ENCODE data around the gene UBE2H. TPM values are rescaled to one million over a fixed set of nuclear protein-coding genes. Genes with fewer than 3 reads are reported as not detected.

Gene UBE2H
- total and polyA plus RNA-seq, 10 of the 15 experiments (the other 5 are each of a cell fraction or from before 2014, with no cell fraction given), result 15.6 to 75.5 (median 32.8) TPM

DNA sequence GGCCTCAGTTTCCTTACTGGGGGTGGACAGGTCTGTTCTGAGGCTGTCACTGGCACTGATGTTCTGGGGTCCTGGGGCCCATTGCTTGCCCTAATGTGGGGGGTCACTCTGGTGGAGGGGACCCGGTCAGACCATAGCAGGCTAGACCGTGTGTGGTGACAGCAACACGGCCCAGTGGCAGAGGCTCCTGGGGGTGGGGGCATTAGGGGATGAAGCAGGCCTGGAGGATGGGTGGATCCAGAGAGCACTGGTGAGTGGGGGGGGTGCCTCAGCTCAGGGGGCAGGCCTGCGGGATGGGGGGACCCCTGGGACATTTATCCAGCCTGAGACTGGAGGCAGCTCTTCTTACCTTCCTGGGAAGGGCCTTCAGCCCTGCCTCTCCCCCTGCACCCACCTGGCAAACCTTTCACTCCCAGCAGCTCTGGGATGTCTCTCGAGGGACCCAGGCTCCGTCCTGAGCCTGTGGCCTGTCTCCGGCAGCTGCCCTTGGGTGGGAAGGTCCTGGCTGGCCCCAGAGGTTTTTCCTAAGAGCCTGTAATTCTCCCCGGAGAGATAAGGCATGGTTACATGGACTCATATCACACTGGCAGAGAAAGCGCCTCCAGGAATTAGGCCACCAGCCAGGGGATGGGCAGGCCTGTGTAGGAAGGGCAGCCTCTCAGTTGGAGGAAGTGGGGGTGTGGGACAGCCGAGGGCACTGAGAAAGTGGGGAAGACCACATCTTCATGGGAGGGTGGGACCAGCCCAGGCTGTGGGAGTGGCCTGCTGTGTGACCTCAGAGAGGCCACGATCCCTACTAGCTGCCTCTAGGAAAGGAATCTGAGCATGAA is 147.7 kb downstream of the UBE2H start (continued):
- no peak for TF ChIP-seq ZBTB40 (IDR thresholded peaks at IDR 0.05; ENCODE audit: borderline replicate concordance)
- TF ChIP-seq MTA3 (IDR thresholded peaks at IDR 0.05; ENCODE audit: borderline replicate concordance, low read length), result no peak

GRCh38 chr7:129804111-129804889 is 148.5 kb downstream of the UBE2H start:
- CTCF ChIA-PET, result no interaction called here
- Histone ChIP-seq H3K4me3 (no peak overlapping the region), H3K4me2 (ENCODE audit: control insufficient read depth, insufficient read depth) (no peak overlapping the region), H3K9ac (ENCODE audit: control insufficient read depth, insufficient read depth, low read length) (no peak overlapping the region), H3K79me2 (ENCODE audit: control insufficient read depth, insufficient read depth, low read length) (no peaks in the 10 kb centered on the region), H3K27me3 (replicated peaks in 1 of 2; ENCODE audit: control insufficient read depth in 2 of 2, insufficient read depth in 2 of 2, low read length in 1 of 2) (no peaks in the 10 kb centered on the region; a peak in 1 of 4 replicates), H3K27ac (ENCODE audit: control insufficient read depth, insufficient read depth) (no peak overlapping the region), H2AFZ (ENCODE audit: control insufficient read depth, low read depth, low read length) (no peak overlapping the region), H3K36me3 (ENCODE audit: control insufficient read depth in 2 of 2, insufficient read depth in 2 of 2, low read length in 1 of 2) (no peaks in the 10 kb centered on the region), H3K4me1 (ENCODE audit: control insufficient read depth, insufficient read depth, low read length) (no peaks in the 10 kb centered on the region), H3K9me3 (replicated peaks; ENCODE audit: control insufficient read depth, insufficient read depth, low read length) (no peaks in the 10 kb centered on the region), H4K20me1 (ENCODE audit: control insufficient read depth, insufficient read depth) (no peaks in the 10 kb centered on the region)
- intact Hi-C loops (cut with micrococcal nuclease; ENCODE audit: unreplicated experiment) (no loop called here), in situ Hi-C loops (cut with MboI) (no loop called here)
- ATAC-seq, result no peak
- SMC1A ChIA-PET (ENCODE audit: uncharacterized antibody, unreplicated experiment), result interaction anchor here (1.3 kb wide), 1 partner anchor 10 kb away, joined by 4 read pairs; no protein-coding TSS in a partner anchor
- WGBS (ENCODE audit: insufficient coverage, insufficient replicate concordance, low lambda C conversion rate, missing lambda C conversion rate), result 53% methylated on average over 22 of the region's 22 CpGs
- FAIRE-seq, result no peak
- POLR2A ChIA-PET, result interaction anchor here (0.5 kb wide), 1 partner anchor 1368 kb away, joined by 4 read pairs; no protein-coding TSS in a partner anchor
- no peak for DNase-seq (ENCODE audit: low read depth, low spot score)
- RAD21 ChIA-PET (ENCODE audit: unreplicated experiment), result no interaction called here
- BruUV-seq (replicated peaks), result no TSS peak
- TF ChIP-seq RUNX3 (IDR thresholded peaks at IDR 0.05; ENCODE audit: low read length), result no peak
- TF ChIP-seq SREBF2 (IDR thresholded peaks at IDR 0.05; ENCODE audit: low read length), result no peak
- no peak for TF ChIP-seq KAT2A (conservative IDR thresholded peaks at IDR 0.05; ENCODE audit: control insufficient read depth, low read depth, low read length)
- no peak for TF ChIP-seq BACH1 (IDR thresholded peaks at IDR 0.05; ENCODE audit: borderline replicate concordance)
- no peak for TF ChIP-seq SPI1 (IDR thresholded peaks at IDR 0.05; ENCODE audit: borderline replicate concordance, insufficient read depth, low read depth, low read length)
- no peak for TF ChIP-seq ZZZ3 (IDR thresholded peaks at IDR 0.05; ENCODE audit: control insufficient read depth, insufficient read length, low read depth)
- no peak for TF ChIP-seq IRF4 (IDR thresholded peaks at IDR 0.05; ENCODE audit: low read depth, low read length)
- no peak for TF ChIP-seq LARP7 (IDR thresholded peaks at IDR 0.05)
- TF ChIP-seq RAD21 (IDR thresholded peaks at IDR 0.05; ENCODE audit: insufficient read depth, low read depth, low read length), result no peak
- TF ChIP-seq ZBTB33 (IDR thresholded peaks at IDR 0.05), result no peak
- TF ChIP-seq CBX3 (IDR thresholded peaks at IDR 0.05; ENCODE audit: borderline replicate concordance, low read depth), result no peak
- no peak for TF ChIP-seq SRF (IDR thresholded peaks at IDR 0.05; ENCODE audit: low read depth in 2 of 2, low read length in 2 of 2)
- no peak for TF ChIP-seq CBX5 (IDR thresholded peaks at IDR 0.05; ENCODE audit: low read depth)
- no peak for TF ChIP-seq SMAD5 (IDR thresholded peaks at IDR 0.05; ENCODE audit: low read depth)

Measured in GM12878 (cell line).